Measurements from ENCODE around the gene SLC25A22. TPM values are rescaled to one million over a fixed set of nuclear protein-coding genes. Genes with fewer than 3 reads are reported as not detected.

SLC25A22 gene
- total RNA-seq, 1 experiment from 2014 or later: 31.8 TPM

DNA sequence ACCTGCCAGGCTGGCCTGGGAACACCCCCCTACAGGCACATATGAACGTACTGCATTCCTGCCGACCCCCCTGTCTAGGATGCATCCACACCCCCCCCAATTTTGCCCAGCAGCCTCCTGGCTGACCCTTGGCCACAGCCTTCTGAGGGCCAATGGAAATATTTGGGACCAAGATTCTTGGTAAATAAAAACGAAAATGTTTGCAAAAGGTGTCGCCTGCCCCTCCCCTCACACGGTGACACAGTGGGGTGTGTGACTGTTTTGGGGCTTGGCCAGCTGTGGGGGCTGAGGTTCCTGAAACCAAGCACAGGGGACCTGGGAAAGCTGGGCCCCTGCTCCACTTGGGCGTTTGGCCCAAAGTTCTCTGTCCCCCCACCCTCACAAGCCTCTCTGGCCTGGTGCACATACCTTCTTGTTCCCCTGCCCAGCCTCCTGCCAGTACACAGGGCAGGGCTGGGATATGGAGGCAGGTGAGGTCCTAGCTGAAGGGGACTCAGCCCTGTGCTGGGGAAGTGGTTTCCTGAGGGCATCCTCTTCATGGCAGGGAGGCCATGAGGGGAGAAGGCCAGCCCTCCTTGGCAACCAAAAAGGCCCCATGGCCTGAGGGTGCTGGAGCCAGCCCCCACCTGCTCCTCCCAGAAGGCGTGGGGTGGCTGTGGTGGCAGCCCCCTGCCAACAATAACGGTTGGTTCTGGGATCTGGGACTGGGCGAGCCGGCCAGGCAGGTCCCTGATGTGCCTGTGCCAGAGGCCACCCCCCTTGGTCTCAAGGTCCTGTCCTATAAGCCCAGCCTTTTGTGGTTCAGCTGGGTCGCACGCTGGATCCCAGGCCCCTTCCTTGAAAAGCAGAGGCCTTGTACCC is 27.5 kb upstream of the SLC25A22 start:
- Mint-ChIP-seq H3K27ac (ENCODE audit: unreplicated experiment) (peak overlapping the region; percentile 8), H3K36me3 (ENCODE audit: insufficient read depth, unreplicated experiment) (peaks cover 41% of the 10 kb centered on the region), H3K4me3 (ENCODE audit: unreplicated experiment) (no peak overlapping the region), H3K9me3 (ENCODE audit: unreplicated experiment) (no peaks in the 10 kb centered on the region), H3K4me1 (ENCODE audit: low read depth, unreplicated experiment) (peaks cover 13% of the 10 kb centered on the region), H3K27me3 (ENCODE audit: insufficient read depth, unreplicated experiment) (no peaks in the 10 kb centered on the region)
- intact Hi-C loops (cut with micrococcal nuclease; ENCODE audit: unreplicated experiment): no loop called here
- peaks cover 45% of the 10 kb centered on the region for H3K4me1 ChIP-seq
- no peaks in the 10 kb centered on the region for H3K27me3 ChIP-seq (replicated peaks; ENCODE audit: control insufficient read depth, insufficient read depth, low read length)
- TF ChIP-seq, protein P1, sequence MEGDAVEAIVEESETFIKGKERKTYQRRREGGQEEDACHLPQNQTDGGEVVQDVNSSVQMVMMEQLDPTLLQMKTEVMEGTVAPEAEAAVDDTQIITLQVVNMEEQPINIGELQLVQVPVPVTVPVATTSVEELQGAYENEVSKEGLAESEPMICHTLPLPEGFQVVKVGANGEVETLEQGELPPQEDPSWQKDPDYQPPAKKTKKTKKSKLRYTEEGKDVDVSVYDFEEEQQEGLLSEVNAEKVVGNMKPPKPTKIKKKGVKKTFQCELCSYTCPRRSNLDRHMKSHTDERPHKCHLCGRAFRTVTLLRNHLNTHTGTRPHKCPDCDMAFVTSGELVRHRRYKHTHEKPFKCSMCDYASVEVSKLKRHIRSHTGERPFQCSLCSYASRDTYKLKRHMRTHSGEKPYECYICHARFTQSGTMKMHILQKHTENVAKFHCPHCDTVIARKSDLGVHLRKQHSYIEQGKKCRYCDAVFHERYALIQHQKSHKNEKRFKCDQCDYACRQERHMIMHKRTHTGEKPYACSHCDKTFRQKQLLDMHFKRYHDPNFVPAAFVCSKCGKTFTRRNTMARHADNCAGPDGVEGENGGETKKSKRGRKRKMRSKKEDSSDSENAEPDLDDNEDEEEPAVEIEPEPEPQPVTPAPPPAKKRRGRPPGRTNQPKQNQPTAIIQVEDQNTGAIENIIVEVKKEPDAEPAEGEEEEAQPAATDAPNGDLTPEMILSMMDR (IDR thresholded peaks at IDR 0.05; ENCODE audit: insufficient read depth in 1 of 2, low read depth in 1 of 2, low read length in 1 of 2, severe bottlenecking in 1 of 2, unreplicated experiment in 1 of 2): no peak
- DNase-seq: no peak
- no peak overlapping the region for H3K4me3 ChIP-seq (ENCODE audit: low read depth, low read length)
- ChIA-PET CTCF (no interaction called here), POLR2A (no interaction called here)
- BruUV-seq (replicated peaks): no TSS peak
- no peaks in the 10 kb centered on the region for H3K9me3 ChIP-seq
- H3K36me3 ChIP-seq (ENCODE audit: control insufficient read depth, insufficient read depth, low read length): peaks cover 2% of the 10 kb centered on the region

DNA sequence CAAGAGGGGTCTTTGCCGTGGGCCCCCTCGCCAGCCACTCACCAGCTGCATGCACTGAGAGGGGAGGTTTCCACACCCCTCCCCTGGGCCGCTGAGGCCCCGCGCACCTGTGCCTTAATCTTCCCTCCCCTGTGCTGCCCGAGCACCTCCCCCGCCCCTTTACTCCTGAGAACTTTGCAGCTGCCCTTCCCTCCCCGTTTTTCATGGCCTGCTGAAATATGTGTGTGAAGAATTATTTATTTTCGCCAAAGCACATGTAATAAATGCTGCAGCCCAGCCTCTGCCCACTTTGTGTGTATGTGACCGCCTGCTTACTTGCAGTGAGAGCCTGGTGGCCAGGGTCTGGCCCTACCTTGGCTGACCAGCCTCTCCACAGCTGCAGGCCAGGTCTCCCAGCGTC is 26.9 kb upstream of the SLC25A22 start:
- H3K27ac Mint-ChIP-seq (ENCODE audit: unreplicated experiment): peak overlapping the region; percentile 8
- H3K27me3 ChIP-seq (replicated peaks; ENCODE audit: control insufficient read depth, insufficient read depth, low read length): no peaks in the 10 kb centered on the region
- H3K9me3 ChIP-seq: no peaks in the 10 kb centered on the region
- TF ChIP-seq, protein P1 (IDR thresholded peaks at IDR 0.05; ENCODE audit: insufficient read depth in 1 of 2, low read depth in 1 of 2, low read length in 1 of 2, severe bottlenecking in 1 of 2, unreplicated experiment in 1 of 2): no peak
- no peaks in the 10 kb centered on the region for H3K27me3 Mint-ChIP-seq (ENCODE audit: insufficient read depth, unreplicated experiment)
- peaks cover 41% of the 10 kb centered on the region for H3K36me3 Mint-ChIP-seq (ENCODE audit: insufficient read depth, unreplicated experiment)
- no peak for DNase-seq
- peaks cover 49% of the 10 kb centered on the region for H3K4me1 ChIP-seq
- intact Hi-C loops (cut with micrococcal nuclease; ENCODE audit: unreplicated experiment): no loop called here
- H3K4me3 ChIP-seq (ENCODE audit: low read depth, low read length): no peak overlapping the region
- BruUV-seq (replicated peaks): no TSS peak
- ChIA-PET CTCF (no interaction called here), POLR2A (no interaction called here)
- peaks cover 2% of the 10 kb centered on the region for H3K36me3 ChIP-seq (ENCODE audit: control insufficient read depth, insufficient read depth, low read length)
- no peaks in the 10 kb centered on the region for H3K9me3 Mint-ChIP-seq (ENCODE audit: unreplicated experiment)
- H3K4me1 Mint-ChIP-seq (ENCODE audit: low read depth, unreplicated experiment): peaks cover 13% of the 10 kb centered on the region
- no peak overlapping the region for H3K4me3 Mint-ChIP-seq (ENCODE audit: unreplicated experiment)

DNA sequence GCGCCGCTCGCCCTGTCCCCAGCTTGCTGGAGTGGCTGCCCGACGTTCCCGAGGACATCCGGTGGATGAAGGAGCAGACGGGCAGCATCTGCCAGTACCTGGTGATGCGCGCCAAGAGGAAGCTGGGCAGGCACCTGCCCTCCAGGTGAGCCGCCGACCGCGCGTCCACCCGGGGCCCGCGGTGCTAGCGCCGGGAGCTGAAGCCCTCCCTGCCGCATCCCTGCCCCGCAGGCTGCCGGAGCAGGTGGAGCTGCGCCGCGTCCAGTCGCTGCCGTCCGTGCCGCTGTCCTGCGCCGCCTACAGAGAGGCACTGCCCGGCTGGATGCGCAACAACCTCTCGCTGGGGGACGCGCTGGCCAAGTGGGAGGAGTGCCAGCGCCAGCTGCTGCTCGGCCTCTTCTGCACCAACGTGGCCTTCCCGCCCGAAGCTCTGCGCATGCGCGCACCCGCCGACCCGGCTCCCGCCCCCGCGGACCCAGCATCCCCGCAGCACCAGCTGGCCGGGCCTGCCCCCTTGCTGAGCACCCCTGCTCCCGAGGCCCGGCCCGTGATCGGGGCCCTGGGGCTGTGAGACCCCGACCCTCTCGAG is 26.3 kb upstream of the SLC25A22 start:
- Histone ChIP-seq H3K36me3 (ENCODE audit: control insufficient read depth, insufficient read depth, low read length) (peaks cover 2% of the 10 kb centered on the region), H3K4me3 (ENCODE audit: low read depth, low read length) (no peak overlapping the region), H3K4me1 (peaks cover 44% of the 10 kb centered on the region), H3K27me3 (replicated peaks; ENCODE audit: control insufficient read depth, insufficient read depth, low read length) (no peaks in the 10 kb centered on the region), H3K9me3 (no peaks in the 10 kb centered on the region)
- no peak overlapping the region for H3K4me3 Mint-ChIP-seq (ENCODE audit: unreplicated experiment)
- no TSS peak for BruUV-seq (replicated peaks)
- intact Hi-C loops (cut with micrococcal nuclease; ENCODE audit: unreplicated experiment): no loop called here
- no peak for DNase-seq
- no peaks in the 10 kb centered on the region for H3K27me3 Mint-ChIP-seq (ENCODE audit: insufficient read depth, unreplicated experiment)
- ChIA-PET POLR2A (no interaction called here), CTCF (interaction anchor here (0.6 kb wide), 1 partner anchor 12 kb away, joined by 4 read pairs; no protein-coding TSS in a partner anchor)
- no peaks in the 10 kb centered on the region for H3K9me3 Mint-ChIP-seq (ENCODE audit: unreplicated experiment)
- peaks cover 41% of the 10 kb centered on the region for H3K36me3 Mint-ChIP-seq (ENCODE audit: insufficient read depth, unreplicated experiment)
- peaks cover 13% of the 10 kb centered on the region for H3K4me1 Mint-ChIP-seq (ENCODE audit: low read depth, unreplicated experiment)
- H3K27ac Mint-ChIP-seq (ENCODE audit: unreplicated experiment): no peak overlapping the region
- TF ChIP-seq, protein P1 (IDR thresholded peaks at IDR 0.05; ENCODE audit: insufficient read depth in 1 of 2, low read depth in 1 of 2, low read length in 1 of 2, severe bottlenecking in 1 of 2, unreplicated experiment in 1 of 2): no peak
